Astrocyte of the spinal cord (primary cell): ENCODE measurements around the gene CDK5RAP2.

Experiments used
- DNase-seq: peaks from one replicate; pipeline ENCODE4 v3.0.0; 2011; ENCODE audit warnings: low read depth, low spot score
- H3K4me3 ChIP-seq: 2 replicates; pipeline ENCODE4 v1.5.1; 2011; ENCODE audit warnings: low read depth, mild to moderate bottlenecking, low read length, moderate library complexity
- CTCF ChIP-seq: IDR thresholded peaks from 2 replicates; pipeline ENCODE4 v1.5.1; 2012; ENCODE audit warnings: low read depth, mild to moderate bottlenecking, low read length, inconsistent platforms
- in situ Hi-C: cut with HindIII; loops from 2 replicates; pipeline ENCODE4 v1.10.0; 2017; ENCODE audit warnings: low sequenced_read_pairs

CDK5RAP2 gene

GRCh38 chr9:120351106-120351505, 228.9 kb downstream of the CDK5RAP2 start:
- no peak for DNase-seq
- TF ChIP-seq CTCF, result no peak
- in situ Hi-C loops, result no loop called here
- H3K4me3 ChIP-seq, result no peak overlapping the region

- no peak for TF ChIP-seq CTCF
- DNase-seq, result no peak
- in situ Hi-C loops, result no loop called here
- no peak overlapping the region for H3K4me3 ChIP-seq
These were observed 229.4 kb downstream of the CDK5RAP2 start for GRCh38 chr9:120350596-120350995.

GRCh38 chr9:120348951-120349429, 231.0 kb downstream of the CDK5RAP2 start:
- no peak overlapping the region for H3K4me3 ChIP-seq
- peak; percentile 37 for DNase-seq
- in situ Hi-C loops, result no loop called here
- peak; percentile 77 for TF ChIP-seq CTCF

- H3K4me3 ChIP-seq, result no peak overlapping the region
- no peak for DNase-seq
- no peak for TF ChIP-seq CTCF
- in situ Hi-C loops, result no loop called here
These were observed 234.6 kb downstream of the CDK5RAP2 start for GRCh38 chr9:120345379-120345778.

GRCh38 chr9:120344230-120344629, 235.7 kb downstream of the CDK5RAP2 start:
- TF ChIP-seq CTCF, result no peak
- DNase-seq, result peak; percentile 29
- in situ Hi-C loops, result no loop called here
- no peak overlapping the region for H3K4me3 ChIP-seq

GRCh38 chr9:120343416-120343815, 236.6 kb downstream of the CDK5RAP2 start:
- no peak for TF ChIP-seq CTCF
- no peak overlapping the region for H3K4me3 ChIP-seq
- in situ Hi-C loops, result no loop called here
- no peak for DNase-seq
